Measurements from ENCODE around the gene CALML3. TPM values are rescaled to one million over a fixed set of nuclear protein-coding genes. Genes with fewer than 3 reads are reported as not detected.

Gene CALML3
- total and polyA plus RNA-seq, 2 donors (not counting 3 experiments of a cell fraction or from before 2014, with no cell fraction given), result not detected

- Histone ChIP-seq H3K4me1 (ENCODE audit: control insufficient read depth, extremely low read depth, insufficient read depth, low read length) (no peaks in the 10 kb centered on the region), H3K9me1 (replicated peaks; ENCODE audit: control insufficient read depth, extremely low read depth, insufficient read depth, low read length) (no peaks in the 10 kb centered on the region), H2AFZ (ENCODE audit: low read depth, low read length) (no peak overlapping the region), H3K4me3 (replicated peaks in 1 of 3; ENCODE audit: insufficient read depth in 1 of 3, low read depth in 1 of 3, low read length in 3 of 3) (no peak overlapping the region), H3K79me2 (ENCODE audit: control insufficient read depth, insufficient read depth, low read length) (no peaks in the 10 kb centered on the region), H3K9ac (replicated peaks; ENCODE audit: extremely low read depth, insufficient read depth, low read length) (no peak overlapping the region), H3K27ac (ENCODE audit: insufficient read depth, low read depth, low read length) (no peak overlapping the region), H3K27me3 (ENCODE audit: control insufficient read depth in 2 of 2, insufficient read depth in 2 of 2, low read length in 2 of 2) (peaks cover 1 to 2% of the 10 kb centered on the region in 2 experiments), H3K9me3 (replicated peaks; ENCODE audit: control insufficient read depth, insufficient read depth, low read length) (no peaks in the 10 kb centered on the region), H3K36me3 (ENCODE audit: control insufficient read depth in 2 of 2, extremely low read depth in 1 of 2, insufficient read depth in 2 of 2, low read length in 2 of 2) (no peaks in the 10 kb centered on the region), H3K4me2 (ENCODE audit: insufficient read depth, low read length) (no peak overlapping the region), H4K20me1 (replicated peaks; ENCODE audit: control insufficient read depth, extremely low read depth, insufficient read depth, low read length) (no peaks in the 10 kb centered on the region)
- ChIA-PET POLR2A (no interaction called here), CTCF (interaction anchor here (1.0 kb wide), 1 partner anchor 123 kb away, joined by 3 read pairs; no protein-coding TSS in a partner anchor)
- dilution Hi-C loops (cut with MboI; ENCODE audit: extremely low pct_ligation_motif_present, low sequenced_read_pairs), result no loop called here
- FAIRE-seq (no peak), DNase-seq (ENCODE audit: low read depth, low spot score) (no peak)
- BruUV-seq (replicated peaks), result no TSS peak
- TF ChIP-seq GATA2 (IDR thresholded peaks at IDR 0.05; ENCODE audit: insufficient read depth, insufficient read length, low read depth, low read length), result no peak
- TF ChIP-seq MYC (IDR thresholded peaks at IDR 0.05; ENCODE audit: low read depth, low read length), result no peak
- no peak for TF ChIP-seq JUN (IDR thresholded peaks at IDR 0.05; ENCODE audit: borderline replicate concordance, insufficient read depth, insufficient read length, low read depth)
- intact Hi-C loops (cut with micrococcal nuclease), result no loop called here
Measured at GRCh38 chr10:5500162-5500670, 24.5 kb upstream of the CALML3 start.

- H3K4me3 ChIP-seq (replicated peaks in 1 of 3; ENCODE audit: insufficient read depth in 1 of 3, low read depth in 1 of 3, low read length in 3 of 3), result no peak overlapping the region
- H3K9me1 ChIP-seq (replicated peaks; ENCODE audit: control insufficient read depth, extremely low read depth, insufficient read depth, low read length), result no peaks in the 10 kb centered on the region
- no peaks in the 10 kb centered on the region for H3K9me3 ChIP-seq (replicated peaks; ENCODE audit: control insufficient read depth, insufficient read depth, low read length)
- intact Hi-C loops (cut with micrococcal nuclease) (no loop called here), dilution Hi-C loops (cut with MboI; ENCODE audit: extremely low pct_ligation_motif_present, low sequenced_read_pairs) (no loop called here)
- H3K79me2 ChIP-seq (ENCODE audit: control insufficient read depth, insufficient read depth, low read length), result no peaks in the 10 kb centered on the region
- H2AFZ ChIP-seq (ENCODE audit: low read depth, low read length), result no peak overlapping the region
- H3K27me3 ChIP-seq (ENCODE audit: control insufficient read depth in 2 of 2, insufficient read depth in 2 of 2, low read length in 2 of 2), result peaks cover 1 to 2% of the 10 kb centered on the region in 2 experiments
- no peak for DNase-seq (ENCODE audit: low read depth, low spot score)
- no peak for FAIRE-seq
- H3K27ac ChIP-seq (ENCODE audit: insufficient read depth, low read depth, low read length), result no peak overlapping the region
- POLR2A ChIA-PET, result no interaction called here
- no TSS peak for BruUV-seq (replicated peaks)
- no peak overlapping the region for H3K4me2 ChIP-seq (ENCODE audit: insufficient read depth, low read length)
- H4K20me1 ChIP-seq (replicated peaks; ENCODE audit: control insufficient read depth, extremely low read depth, insufficient read depth, low read length), result no peaks in the 10 kb centered on the region
- H3K36me3 ChIP-seq (ENCODE audit: control insufficient read depth in 2 of 2, extremely low read depth in 1 of 2, insufficient read depth in 2 of 2, low read length in 2 of 2), result no peaks in the 10 kb centered on the region
- TF ChIP-seq MAX (IDR thresholded peaks at IDR 0.05; ENCODE audit: insufficient read depth, insufficient read length) (no peak), MYC (IDR thresholded peaks at IDR 0.05; ENCODE audit: low read depth, low read length) (no peak), FOS (IDR thresholded peaks at IDR 0.05; ENCODE audit: borderline replicate concordance, insufficient read depth, low read length) (no peak), GATA2 (IDR thresholded peaks at IDR 0.05; ENCODE audit: insufficient read depth, insufficient read length, low read depth, low read length) (no peak)
- H3K4me1 ChIP-seq (ENCODE audit: control insufficient read depth, extremely low read depth, insufficient read depth, low read length), result no peaks in the 10 kb centered on the region
- no peak overlapping the region for H3K9ac ChIP-seq (replicated peaks; ENCODE audit: extremely low read depth, insufficient read depth, low read length)
- CTCF ChIA-PET, result interaction anchor here (1.0 kb wide), 1 partner anchor 9 kb away, joined by 5 read pairs; no protein-coding TSS in a partner anchor
Measured at GRCh38 chr10:5500910-5501309, 23.9 kb upstream of the CALML3 start.
